ENCODE results near the gene RNASE8. TPM values are rescaled to one million over a fixed set of nuclear protein-coding genes. Genes with fewer than 3 reads are reported as not detected.
A peak's percentile ranks its signal among the peaks of the same experiment; 100 is the strongest.

RNASE8 gene
- total RNA-seq, 4 donors from 2014 or later = not detected

GRCh38 chr14:21049271-21049673 is 8.3 kb upstream of the RNASE8 start:
- DNase-seq = no peak
- intact Hi-C loops (cut with DNase I; ENCODE audit: low total_unique reads) = no loop called here
- WGBS, 2 donors (ENCODE audit: low coverage in 1 of 2) = 78 to 79% methylated on average over 3 of the region's 3 CpGs
- Histone ChIP-seq H3K4me1 (peaks cover 0 to 14% (median 6%) of the 10 kb centered on the region in 4 donors), H3K4me3 (no peak overlapping the region), H3K27me3 (no peaks in the 10 kb centered on the region), H3K36me3 (no peaks in the 10 kb centered on the region), H3K27ac (no peak overlapping the region), H3K9me3 (no peaks in the 10 kb centered on the region)
- TF ChIP-seq POLR2AphosphoS5 (IDR thresholded peaks at IDR 0.05) (no peak), EP300 (IDR thresholded peaks at IDR 0.05; ENCODE audit: low read depth) (no peak), CTCF (IDR thresholded peaks at IDR 0.05) (no peak), POLR2A (IDR thresholded peaks at IDR 0.05) (no peak)
- in situ Hi-C loops (cut with MboI; ENCODE audit: low pct_ligation_motif_present in 1 of 4, low pct_unique_long_range_greater_than_20kb in 1 of 4, low sequenced_read_pairs in 3 of 4) = no loop called here

- H3K4me1 ChIP-seq = peaks cover 0 to 22% (median 13%) of the 10 kb centered on the region in 4 donors
These were observed 7.0 kb upstream of the RNASE8 start for GRCh38 chr14:21050597-21050996.

GRCh38 chr14:21053184-21054122 is 4.2 kb upstream of the RNASE8 start:
- no peak for DNase-seq
- H3K36me3 ChIP-seq = no peaks in the 10 kb centered on the region
- no peak overlapping the region for H3K4me3 ChIP-seq
- H3K27ac ChIP-seq = peak overlapping the region; percentile 72 to 80 (median 78)
- H3K4me1 ChIP-seq = peaks cover 0 to 39% (median 17%) of the 10 kb centered on the region in 4 donors
- H3K9me3 ChIP-seq = no peaks in the 10 kb centered on the region
- H3K27me3 ChIP-seq = no peaks in the 10 kb centered on the region
- in situ Hi-C loops (cut with MboI; ENCODE audit: low pct_ligation_motif_present in 1 of 4, low pct_unique_long_range_greater_than_20kb in 1 of 4, low sequenced_read_pairs in 3 of 4) (no loop called here), intact Hi-C loops (cut with DNase I; ENCODE audit: low total_unique reads) (no loop called here)
- 84 to 87% methylated on average over 13 to 20 of the region's 20 CpGs for WGBS, 2 donors (ENCODE audit: low coverage in 1 of 2)
- TF ChIP-seq EP300 (IDR thresholded peaks at IDR 0.05; ENCODE audit: low read depth) (no peak), CTCF (IDR thresholded peaks at IDR 0.05) (no peak), POLR2AphosphoS5 (IDR thresholded peaks at IDR 0.05) (no peak), POLR2A (IDR thresholded peaks at IDR 0.05) (no peak)

More at GRCh38 chr14:21050597-21050996, 7.0 kb upstream of the RNASE8 start:
- in situ Hi-C loops (cut with MboI; ENCODE audit: low pct_ligation_motif_present in 1 of 4, low pct_unique_long_range_greater_than_20kb in 1 of 4, low sequenced_read_pairs in 3 of 4) = no loop called here
- H3K27ac ChIP-seq = no peak overlapping the region
- intact Hi-C loops (cut with DNase I; ENCODE audit: low total_unique reads) = no loop called here
- no peaks in the 10 kb centered on the region for H3K27me3 ChIP-seq
- DNase-seq = no peak
- TF ChIP-seq POLR2AphosphoS5 (IDR thresholded peaks at IDR 0.05) (no peak), EP300 (IDR thresholded peaks at IDR 0.05; ENCODE audit: low read depth) (no peak), CTCF (IDR thresholded peaks at IDR 0.05) (no peak), POLR2A (IDR thresholded peaks at IDR 0.05) (no peak)
- H3K4me3 ChIP-seq = no peak overlapping the region
- 72 to 76% methylated on average over 3 of the region's 3 CpGs for WGBS, 2 donors (ENCODE audit: low coverage in 1 of 2)
- H3K9me3 ChIP-seq = no peaks in the 10 kb centered on the region
- H3K36me3 ChIP-seq = no peaks in the 10 kb centered on the region

GRCh38 chr14:21054123-21054767 is 3.4 kb upstream of the RNASE8 start:
- DNase-seq = peak; percentile 58
- H3K27ac ChIP-seq = peak overlapping the region; percentile 72 to 80 (median 78)
- in situ Hi-C loops (cut with MboI; ENCODE audit: low pct_ligation_motif_present in 1 of 4, low pct_unique_long_range_greater_than_20kb in 1 of 4, low sequenced_read_pairs in 3 of 4) = no loop called here

More at GRCh38 chr14:21054123-21054767, 3.4 kb upstream of the RNASE8 start:
- WGBS, 2 donors (ENCODE audit: low coverage in 1 of 2) = 37 to 44% methylated on average over 2 to 3 of the region's 3 CpGs
- H3K4me3 ChIP-seq = no peak overlapping the region
- H3K36me3 ChIP-seq = no peaks in the 10 kb centered on the region
- intact Hi-C loops (cut with DNase I; ENCODE audit: low total_unique reads) = no loop called here
- TF ChIP-seq POLR2A (IDR thresholded peaks at IDR 0.05) (no peak), CTCF (IDR thresholded peaks at IDR 0.05) (no peak), EP300 (IDR thresholded peaks at IDR 0.05; ENCODE audit: low read depth) (no peak), POLR2AphosphoS5 (IDR thresholded peaks at IDR 0.05) (no peak)
- H3K9me3 ChIP-seq = no peaks in the 10 kb centered on the region
- H3K4me1 ChIP-seq = peaks cover 0 to 44% (median 19%) of the 10 kb centered on the region in 4 donors
- H3K27me3 ChIP-seq = no peaks in the 10 kb centered on the region
